HepG2 (cell line): ENCODE results near the gene HORMAD2. TPM values are rescaled to one million over a fixed set of nuclear protein-coding genes. Genes with fewer than 3 reads are reported as not detected.

Experiments
- ARID3A ChIP-seq: IDR thresholded peaks from 2 replicates; pipeline ENCODE4 v1.6.1; 2012; ENCODE audit warnings: low read depth, low read length, improper control_type of control experiment
- ARNT2 ChIP-seq: sonication (generic); formaldehyde crosslinking; IDR thresholded peaks from 2 replicates; pipeline ENCODE4 v1.8.0; 2022; ENCODE audit warnings: mild to moderate bottlenecking, low read depth, missing genetic modification reagents, moderate library complexity
- ATRX ChIP-seq: sonication (generic); formaldehyde crosslinking; IDR thresholded peaks from 2 replicates; pipeline ENCODE4 v1.4.0; 2020; ENCODE audit warnings: missing genetic modification reagents, borderline replicate concordance
- BCLAF1 ChIP-seq: fragments of 450-650 bp; IDR thresholded peaks from 2 replicates; pipeline ENCODE4 v1.6.1; 2017; ENCODE audit warnings: mild to moderate bottlenecking
- HMGA1 ChIP-seq: sonication (generic); formaldehyde crosslinking; conservative IDR thresholded peaks from 2 replicates; pipeline ENCODE4 v1.4.0; 2020; ENCODE audit warnings: missing genetic modification reagents
- KLF9 ChIP-seq: IDR thresholded peaks from 2 replicates; pipeline ENCODE4 v1.6.1; 2016; ENCODE audit warnings: low read depth
- PCBP2 ChIP-seq: fragments of 200-400 bp; formaldehyde crosslinking; optimal IDR thresholded peaks from 2 replicates; pipeline ENCODE3; 2018; ENCODE audit warnings: low read length, low read depth; ENCODE audit not compliant: poor library complexity, severe bottlenecking
- RARG ChIP-seq: sonication (generic); formaldehyde crosslinking; IDR thresholded peaks from 2 replicates; pipeline ENCODE4 v1.4.0; 2020; ENCODE audit warnings: low read depth, mild to moderate bottlenecking, missing genetic modification reagents
- SMYD3 ChIP-seq: sonication (generic); formaldehyde crosslinking; IDR thresholded peaks from 2 replicates; pipeline ENCODE4 v1.8.1; 2023; ENCODE audit warnings: mild to moderate bottlenecking, missing genetic modification reagents
- SRSF9 ChIP-seq: fragments of 200-400 bp; formaldehyde crosslinking; IDR thresholded peaks from 2 replicates; pipeline ENCODE4 v1.6.1; 2018; ENCODE audit warnings: borderline replicate concordance, mild to moderate bottlenecking, low read depth, low read length; ENCODE audit not compliant: insufficient read depth, poor library complexity, severe bottlenecking
- SSRP1 ChIP-seq: IDR thresholded peaks from 2 replicates; pipeline ENCODE4 v1.6.1; 2016; ENCODE audit warnings: control low read depth
- TAF15 ChIP-seq: fragments of 200-400 bp; formaldehyde crosslinking; IDR thresholded peaks from one replicate; pipeline ENCODE4 v1.6.1; 2018; ENCODE audit warnings: mild to moderate bottlenecking, low read depth, low read length; ENCODE audit not compliant: poor library complexity, severe bottlenecking
- TFAP4 ChIP-seq: sonication (generic); IDR thresholded peaks from 2 replicates; pipeline ENCODE4 v1.6.1; 2016; ENCODE audit warnings: low read depth, borderline replicate concordance
- YEATS2 ChIP-seq: sonication (generic); formaldehyde crosslinking; IDR thresholded peaks from 2 replicates; pipeline ENCODE4 v1.4.0; 2020; ENCODE audit warnings: missing genetic modification reagents, borderline replicate concordance
- ZNF253 ChIP-seq: sonication (generic); formaldehyde crosslinking; IDR thresholded peaks from 2 replicates; pipeline ENCODE4 v1.8.0; 2022; ENCODE audit warnings: mild to moderate bottlenecking, missing genetic modification reagents, borderline replicate concordance
- ZNF354B ChIP-seq: sonication (generic); formaldehyde crosslinking; IDR thresholded peaks from 2 replicates; pipeline ENCODE4 v1.8.0; 2022; ENCODE audit warnings: mild to moderate bottlenecking, missing genetic modification reagents
- ZNF790 ChIP-seq: sonication (generic); formaldehyde crosslinking; IDR thresholded peaks from 2 replicates; pipeline ENCODE4 v1.8.0; 2022; ENCODE audit warnings: missing genetic modification reagents, mild to moderate bottlenecking, borderline replicate concordance
- ZNF800 ChIP-seq: sonication (generic); formaldehyde crosslinking; IDR thresholded peaks from 2 replicates; pipeline ENCODE4 v1.4.0; 2020; ENCODE audit warnings: missing genetic modification reagents
- polyA plus RNA-seq, 8 experiments: library from polyadenylated mRNA; depleted of rRNA in 3 of 8; stranded (reverse) in 7 of 8; unstranded in 1 of 8; fragments of >200 nt; fragmentation: Illumina TruSeq in 4 of 8; extraction: Trizol in 4 of 8; gene quantifications; 2 replicates each; pipeline versions ENCODE4 v1.2.1 to v1.2.3, GENCODE V29; 2011 to 2016; ENCODE audit warnings: low read depth in 4 of 8, missing spikeins in 1 of 8, mixed read lengths in 1 of 8; ENCODE audit not compliant: insufficient read depth in 1 of 8
- total RNA-seq, 5 experiments: library from RNA; depleted of rRNA; stranded (reverse); fragments of >200 nt; fragmentation: Illumina TruSeq; extraction: Trizol; gene quantifications; 2 replicates each; pipeline ENCODE4 v1.2.3, GENCODE V29; 2016; ENCODE audit warnings: low read depth in 1 of 5

The HORMAD2 gene
- total and polyA plus RNA-seq, 2 of the 13 experiments (the other 11 are each of a cell fraction or from before 2014, with no cell fraction given): not detected

GRCh38 chr22:30054764-30055069 is 25.5 kb upstream of the HORMAD2 start (continued):
- TF ChIP-seq HMGA1 (CRISPR knock-in tag) (no peak), ZNF790 (CRISPR knock-in tag) (no peak), BCLAF1 (no peak), TFAP4 (peak; percentile 68; the same call in 1 of the 2 replicates), ATRX (CRISPR knock-in tag) (no peak), SRSF9 (no peak), RARG (CRISPR knock-in tag) (no peak), TAF15 (no peak), YEATS2 (CRISPR knock-in tag) (no peak), ZNF354B (CRISPR knock-in tag) (no peak), ZNF253 (no peak), SSRP1 (CRISPR knock-in tag) (no peak), ZNF800 (CRISPR knock-in tag) (no peak), ARID3A (0 out of 2 replicates have a peak, but pooled peaks have one; percentile 36), ARNT2 (CRISPR knock-in tag) (no peak), SMYD3 (no peak), KLF9 (no peak), PCBP2 (no peak)
